Measurements from ENCODE around the gene ARHGEF17.

ARHGEF17 gene

DNA sequence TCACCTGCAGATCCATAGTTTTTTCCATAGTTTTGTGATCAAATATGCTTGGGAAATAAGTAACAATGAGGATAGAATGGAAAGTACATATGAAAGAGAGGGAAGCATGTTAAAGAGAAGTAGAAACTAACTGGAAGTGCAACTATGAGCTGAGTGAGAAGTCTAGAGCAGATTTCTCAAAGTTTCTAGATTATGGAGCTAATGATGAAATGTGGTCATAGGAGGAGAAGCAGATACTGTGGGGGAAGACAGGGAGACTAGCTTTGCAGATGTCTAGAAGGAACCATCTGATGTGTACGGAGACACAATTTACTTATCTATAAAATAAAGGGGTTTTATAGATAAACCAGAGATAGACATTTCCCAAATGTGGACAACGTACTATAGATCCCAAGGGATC is 105.2 kb downstream of the ARHGEF17 start:
- no peak for TF ChIP-seq GLI4 (tag by site-specific recombination; IDR thresholded peaks at IDR 0.05)
- no peak for TF ChIP-seq MYNN (tag by site-specific recombination; IDR thresholded peaks at IDR 0.05; ENCODE audit: borderline replicate concordance)
- TF ChIP-seq ZNF548 (tag by site-specific recombination; IDR thresholded peaks at IDR 0.05) = no peak
- TF ChIP-seq, protein P1, sequence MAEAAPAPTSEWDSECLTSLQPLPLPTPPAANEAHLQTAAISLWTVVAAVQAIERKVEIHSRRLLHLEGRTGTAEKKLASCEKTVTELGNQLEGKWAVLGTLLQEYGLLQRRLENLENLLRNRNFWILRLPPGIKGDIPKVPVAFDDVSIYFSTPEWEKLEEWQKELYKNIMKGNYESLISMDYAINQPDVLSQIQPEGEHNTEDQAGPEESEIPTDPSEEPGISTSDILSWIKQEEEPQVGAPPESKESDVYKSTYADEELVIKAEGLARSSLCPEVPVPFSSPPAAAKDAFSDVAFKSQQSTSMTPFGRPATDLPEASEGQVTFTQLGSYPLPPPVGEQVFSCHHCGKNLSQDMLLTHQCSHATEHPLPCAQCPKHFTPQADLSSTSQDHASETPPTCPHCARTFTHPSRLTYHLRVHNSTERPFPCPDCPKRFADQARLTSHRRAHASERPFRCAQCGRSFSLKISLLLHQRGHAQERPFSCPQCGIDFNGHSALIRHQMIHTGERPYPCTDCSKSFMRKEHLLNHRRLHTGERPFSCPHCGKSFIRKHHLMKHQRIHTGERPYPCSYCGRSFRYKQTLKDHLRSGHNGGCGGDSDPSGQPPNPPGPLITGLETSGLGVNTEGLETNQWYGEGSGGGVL (tag by site-specific recombination; IDR thresholded peaks at IDR 0.05) = no peak
- no peak for TF ChIP-seq ZNF677 (tag by site-specific recombination; IDR thresholded peaks at IDR 0.05)
- no peak for TF ChIP-seq ZFP3 (tag by site-specific recombination; IDR thresholded peaks at IDR 0.05; ENCODE audit: low read depth)
- TF ChIP-seq, protein P2, sequence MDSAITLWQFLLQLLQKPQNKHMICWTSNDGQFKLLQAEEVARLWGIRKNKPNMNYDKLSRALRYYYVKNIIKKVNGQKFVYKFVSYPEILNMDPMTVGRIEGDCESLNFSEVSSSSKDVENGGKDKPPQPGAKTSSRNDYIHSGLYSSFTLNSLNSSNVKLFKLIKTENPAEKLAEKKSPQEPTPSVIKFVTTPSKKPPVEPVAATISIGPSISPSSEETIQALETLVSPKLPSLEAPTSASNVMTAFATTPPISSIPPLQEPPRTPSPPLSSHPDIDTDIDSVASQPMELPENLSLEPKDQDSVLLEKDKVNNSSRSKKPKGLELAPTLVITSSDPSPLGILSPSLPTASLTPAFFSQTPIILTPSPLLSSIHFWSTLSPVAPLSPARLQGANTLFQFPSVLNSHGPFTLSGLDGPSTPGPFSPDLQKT (IDR thresholded peaks at IDR 0.05; ENCODE audit: borderline replicate concordance, low read depth, low read length) = no peak
- TF ChIP-seq, protein P3, sequence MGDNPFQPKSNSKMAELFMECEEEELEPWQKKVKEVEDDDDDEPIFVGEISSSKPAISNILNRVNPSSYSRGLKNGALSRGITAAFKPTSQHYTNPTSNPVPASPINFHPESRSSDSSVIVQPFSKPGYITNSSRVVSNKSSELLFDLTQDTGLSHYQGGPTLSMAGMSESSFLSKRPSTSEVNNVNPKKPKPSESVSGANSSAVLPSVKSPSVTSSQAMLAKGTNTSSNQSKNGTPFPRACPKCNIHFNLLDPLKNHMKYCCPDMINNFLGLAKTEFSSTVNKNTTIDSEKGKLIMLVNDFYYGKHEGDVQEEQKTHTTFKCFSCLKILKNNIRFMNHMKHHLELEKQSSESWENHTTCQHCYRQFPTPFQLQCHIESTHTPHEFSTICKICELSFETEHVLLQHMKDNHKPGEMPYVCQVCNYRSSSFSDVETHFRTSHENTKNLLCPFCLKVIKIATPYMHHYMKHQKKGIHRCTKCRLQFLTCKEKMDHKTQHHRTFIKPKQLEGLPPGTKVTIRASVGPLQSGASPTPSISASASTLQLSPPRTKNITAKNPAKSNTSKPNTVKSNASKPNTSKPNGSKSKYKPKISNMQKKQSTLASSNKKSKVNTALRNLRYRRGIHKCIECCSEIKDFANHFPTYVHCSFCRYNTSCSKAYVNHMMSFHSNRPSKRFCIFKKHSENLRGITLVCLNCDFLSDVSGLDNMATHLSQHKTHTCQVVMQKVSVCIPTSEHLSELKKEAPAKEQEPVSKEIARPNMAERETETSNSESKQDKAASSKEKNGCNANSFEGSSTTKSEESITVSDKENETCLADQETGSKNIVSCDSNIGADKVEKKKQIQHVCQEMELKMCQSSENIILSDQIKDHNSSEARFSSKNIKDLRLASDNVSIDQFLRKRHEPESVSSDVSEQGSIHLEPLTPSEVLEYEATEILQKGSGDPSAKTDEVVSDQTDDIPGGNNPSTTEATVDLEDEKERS (tag by site-specific recombination; IDR thresholded peaks at IDR 0.05) = no peak
- no peak for TF ChIP-seq ZNF335 (tag by site-specific recombination; conservative IDR thresholded peaks at IDR 0.05)
- TF ChIP-seq, protein P4, sequence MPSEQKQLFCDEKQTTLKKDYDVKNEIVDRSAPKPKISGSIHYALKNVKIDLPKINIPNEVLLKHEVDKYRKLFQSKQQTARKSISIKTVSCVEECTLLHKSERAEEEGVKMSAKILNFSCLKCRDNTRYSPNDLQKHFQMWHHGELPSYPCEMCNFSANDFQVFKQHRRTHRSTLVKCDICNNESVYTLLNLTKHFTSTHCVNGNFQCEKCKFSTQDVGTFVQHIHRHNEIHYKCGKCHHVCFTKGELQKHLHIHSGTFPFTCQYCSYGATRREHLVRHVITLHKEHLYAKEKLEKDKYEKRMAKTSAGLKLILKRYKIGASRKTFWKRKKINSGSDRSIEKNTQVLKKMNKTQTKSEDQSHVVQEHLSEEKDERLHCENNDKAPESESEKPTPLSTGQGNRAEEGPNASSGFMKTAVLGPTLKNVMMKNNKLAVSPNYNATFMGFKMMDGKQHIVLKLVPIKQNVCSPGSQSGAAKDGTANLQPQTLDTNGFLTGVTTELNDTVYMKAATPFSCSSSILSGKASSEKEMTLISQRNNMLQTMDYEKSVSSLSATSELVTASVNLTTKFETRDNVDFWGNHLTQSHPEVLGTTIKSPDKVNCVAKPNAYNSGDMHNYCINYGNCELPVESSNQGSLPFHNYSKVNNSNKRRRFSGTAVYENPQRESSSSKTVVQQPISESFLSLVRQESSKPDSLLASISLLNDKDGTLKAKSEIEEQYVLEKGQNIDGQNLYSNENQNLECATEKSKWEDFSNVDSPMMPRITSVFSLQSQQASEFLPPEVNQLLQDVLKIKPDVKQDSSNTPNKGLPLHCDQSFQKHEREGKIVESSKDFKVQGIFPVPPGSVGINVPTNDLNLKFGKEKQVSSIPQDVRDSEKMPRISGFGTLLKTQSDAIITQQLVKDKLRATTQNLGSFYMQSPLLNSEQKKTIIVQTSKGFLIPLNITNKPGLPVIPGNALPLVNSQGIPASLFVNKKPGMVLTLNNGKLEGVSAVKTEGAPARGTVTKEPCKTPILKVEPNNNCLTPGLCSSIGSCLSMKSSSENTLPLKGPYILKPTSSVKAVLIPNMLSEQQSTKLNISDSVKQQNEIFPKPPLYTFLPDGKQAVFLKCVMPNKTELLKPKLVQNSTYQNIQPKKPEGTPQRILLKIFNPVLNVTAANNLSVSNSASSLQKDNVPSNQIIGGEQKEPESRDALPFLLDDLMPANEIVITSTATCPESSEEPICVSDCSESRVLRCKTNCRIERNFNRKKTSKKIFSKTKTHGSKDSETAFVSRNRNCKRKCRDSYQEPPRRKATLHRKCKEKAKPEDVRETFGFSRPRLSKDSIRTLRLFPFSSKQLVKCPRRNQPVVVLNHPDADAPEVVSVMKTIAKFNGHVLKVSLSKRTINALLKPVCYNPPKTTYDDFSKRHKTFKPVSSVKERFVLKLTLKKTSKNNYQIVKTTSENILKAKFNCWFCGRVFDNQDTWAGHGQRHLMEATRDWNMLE (tag by site-specific recombination; conservative IDR thresholded peaks at IDR 0.05; ENCODE audit: low read depth) = no peak
- TF ChIP-seq ZNF660 (tag by site-specific recombination; IDR thresholded peaks at IDR 0.05) = no peak
- no peak for TF ChIP-seq SP7 (tag by site-specific recombination; IDR thresholded peaks at IDR 0.05)
- no peak for TF ChIP-seq PRDM1 (tag by site-specific recombination; IDR thresholded peaks at IDR 0.05)
- no peak for TF ChIP-seq ZNF626 (tag by site-specific recombination; IDR thresholded peaks at IDR 0.05)
- no peak for TF ChIP-seq WT1 (tag by site-specific recombination; IDR thresholded peaks at IDR 0.05)
- no peak for TF ChIP-seq ZBTB48 (tag by site-specific recombination; IDR thresholded peaks at IDR 0.05)
- TF ChIP-seq ZNF248 (tag by site-specific recombination; IDR thresholded peaks at IDR 0.05) = no peak
- TF ChIP-seq RBAK (tag by site-specific recombination; IDR thresholded peaks at IDR 0.05) = no peak
- TF ChIP-seq, protein P5, sequence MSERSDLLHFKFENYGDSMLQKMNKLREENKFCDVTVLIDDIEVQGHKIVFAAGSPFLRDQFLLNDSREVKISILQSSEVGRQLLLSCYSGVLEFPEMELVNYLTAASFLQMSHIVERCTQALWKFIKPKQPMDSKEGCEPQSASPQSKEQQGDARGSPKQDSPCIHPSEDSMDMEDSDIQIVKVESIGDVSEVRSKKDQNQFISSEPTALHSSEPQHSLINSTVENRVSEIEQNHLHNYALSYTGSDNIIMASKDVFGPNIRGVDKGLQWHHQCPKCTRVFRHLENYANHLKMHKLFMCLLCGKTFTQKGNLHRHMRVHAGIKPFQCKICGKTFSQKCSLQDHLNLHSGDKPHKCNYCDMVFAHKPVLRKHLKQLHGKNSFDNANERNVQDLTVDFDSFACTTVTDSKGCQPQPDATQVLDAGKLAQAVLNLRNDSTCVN (tag by site-specific recombination; optimal IDR thresholded peaks at IDR 0.05) = no peak
- TF ChIP-seq, protein P6, sequence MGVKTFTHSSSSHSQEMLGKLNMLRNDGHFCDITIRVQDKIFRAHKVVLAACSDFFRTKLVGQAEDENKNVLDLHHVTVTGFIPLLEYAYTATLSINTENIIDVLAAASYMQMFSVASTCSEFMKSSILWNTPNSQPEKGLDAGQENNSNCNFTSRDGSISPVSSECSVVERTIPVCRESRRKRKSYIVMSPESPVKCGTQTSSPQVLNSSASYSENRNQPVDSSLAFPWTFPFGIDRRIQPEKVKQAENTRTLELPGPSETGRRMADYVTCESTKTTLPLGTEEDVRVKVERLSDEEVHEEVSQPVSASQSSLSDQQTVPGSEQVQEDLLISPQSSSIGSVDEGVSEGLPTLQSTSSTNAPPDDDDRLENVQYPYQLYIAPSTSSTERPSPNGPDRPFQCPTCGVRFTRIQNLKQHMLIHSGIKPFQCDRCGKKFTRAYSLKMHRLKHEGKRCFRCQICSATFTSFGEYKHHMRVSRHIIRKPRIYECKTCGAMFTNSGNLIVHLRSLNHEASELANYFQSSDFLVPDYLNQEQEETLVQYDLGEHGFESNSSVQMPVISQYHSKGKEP (tag by site-specific recombination; IDR thresholded peaks at IDR 0.05) = no peak
- POLR2A ChIA-PET = no interaction called here
- Histone ChIP-seq H3K4me3 (ENCODE audit: low read depth, low read length) (no peak overlapping the region), H3K9me3 (ENCODE audit: control insufficient read depth, insufficient read depth, low read depth, low read length) (no peaks in the 10 kb centered on the region), H3K36me3 (ENCODE audit: control insufficient read depth in 2 of 2, insufficient read depth in 1 of 2, low read length in 2 of 2) (peaks cover 0 to 29% of the 10 kb centered on the region in 2 experiments; a peak in 2 of 3 replicates), H3K27ac (ENCODE audit: extremely low read depth, low read depth, low read length) (no peak overlapping the region), H3K4me1 (ENCODE audit: control insufficient read depth, insufficient read depth, low read length) (no peaks in the 10 kb centered on the region)
- CTCF ChIA-PET = interaction anchor here (1.8 to 2.4 kb wide), 3 partner anchors 16 to 248 kb away, joined by 5 to 16 read pairs (median 8); no protein-coding TSS in a partner anchor
